ENCODE measurements around the gene PPP1R15A.
"Not testable (repeated sequence)": the region's sequence is repeated elsewhere in the genome, so short reads cannot be mapped to it uniquely, and the experiment has no call there.

PPP1R15A gene

DNA sequence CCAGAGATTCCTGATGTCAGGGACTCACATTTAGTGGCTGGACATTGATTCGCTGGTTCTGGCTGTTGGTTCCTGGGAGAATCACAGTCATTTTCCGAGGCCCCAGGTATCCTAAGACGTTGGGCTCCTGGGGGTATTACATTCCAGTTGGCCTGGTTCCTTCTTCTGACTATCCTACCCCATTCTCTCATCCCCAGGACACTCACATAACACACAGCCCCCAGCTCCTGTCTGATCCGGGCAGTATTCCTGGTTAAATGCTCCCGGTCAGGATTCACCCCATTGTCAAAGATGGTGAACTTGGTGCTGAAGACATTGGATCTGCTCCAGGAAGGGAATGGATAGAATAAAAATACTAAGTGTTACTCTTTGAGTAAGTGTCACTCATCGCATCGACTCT lies 11.5 kb downstream of the PPP1R15A start:
- H3K4me3 ChIP-seq (ENCODE audit: low read length): no peak overlapping the region
- TF ChIP-seq, protein P1, sequence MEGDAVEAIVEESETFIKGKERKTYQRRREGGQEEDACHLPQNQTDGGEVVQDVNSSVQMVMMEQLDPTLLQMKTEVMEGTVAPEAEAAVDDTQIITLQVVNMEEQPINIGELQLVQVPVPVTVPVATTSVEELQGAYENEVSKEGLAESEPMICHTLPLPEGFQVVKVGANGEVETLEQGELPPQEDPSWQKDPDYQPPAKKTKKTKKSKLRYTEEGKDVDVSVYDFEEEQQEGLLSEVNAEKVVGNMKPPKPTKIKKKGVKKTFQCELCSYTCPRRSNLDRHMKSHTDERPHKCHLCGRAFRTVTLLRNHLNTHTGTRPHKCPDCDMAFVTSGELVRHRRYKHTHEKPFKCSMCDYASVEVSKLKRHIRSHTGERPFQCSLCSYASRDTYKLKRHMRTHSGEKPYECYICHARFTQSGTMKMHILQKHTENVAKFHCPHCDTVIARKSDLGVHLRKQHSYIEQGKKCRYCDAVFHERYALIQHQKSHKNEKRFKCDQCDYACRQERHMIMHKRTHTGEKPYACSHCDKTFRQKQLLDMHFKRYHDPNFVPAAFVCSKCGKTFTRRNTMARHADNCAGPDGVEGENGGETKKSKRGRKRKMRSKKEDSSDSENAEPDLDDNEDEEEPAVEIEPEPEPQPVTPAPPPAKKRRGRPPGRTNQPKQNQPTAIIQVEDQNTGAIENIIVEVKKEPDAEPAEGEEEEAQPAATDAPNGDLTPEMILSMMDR (conservative IDR thresholded peaks at IDR 0.05; ENCODE audit: low read length): no peak
- no peak for DNase-seq (ENCODE audit: low read depth)

DNA sequence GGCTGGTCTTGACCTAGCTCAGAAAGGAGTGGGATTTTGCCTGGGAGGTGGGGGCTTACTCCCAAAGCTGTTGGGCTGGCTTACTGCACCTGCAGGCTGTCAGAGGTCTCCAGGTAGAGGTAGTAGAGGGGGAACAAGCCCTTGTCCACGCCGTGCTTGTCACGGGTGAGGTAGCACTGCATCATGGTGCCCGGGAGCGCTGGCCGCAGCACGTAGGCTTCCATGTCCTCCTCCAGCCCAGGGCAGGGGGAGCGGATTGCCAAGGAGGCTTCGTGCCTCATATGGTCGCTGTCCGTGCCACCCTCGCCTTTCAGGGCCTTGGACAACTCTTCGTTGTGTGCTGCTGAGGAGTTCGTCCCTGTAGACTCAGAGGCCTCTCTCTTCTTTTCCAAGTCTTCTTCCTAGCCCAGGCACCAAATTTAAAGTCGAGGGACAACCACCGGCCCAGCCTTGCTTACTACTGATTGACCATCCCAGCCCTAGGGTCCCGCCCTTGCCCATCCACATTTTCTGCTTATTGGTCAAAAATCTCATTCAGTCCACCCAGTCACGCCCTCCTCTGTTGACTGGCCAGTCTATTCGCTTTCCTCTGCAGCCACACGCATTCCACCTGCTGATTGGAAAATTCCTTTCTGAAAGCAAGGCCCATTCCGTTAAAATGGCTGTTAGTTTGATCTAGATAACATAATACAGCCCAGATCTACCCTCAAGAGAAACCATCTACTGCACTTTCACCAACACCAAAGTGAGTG lies 15.8 kb downstream of the PPP1R15A start:
- H3K4me3 ChIP-seq (ENCODE audit: low read length): no peak overlapping the region
- DNase-seq (ENCODE audit: low read depth): no peak
- TF ChIP-seq, protein P1 (conservative IDR thresholded peaks at IDR 0.05; ENCODE audit: low read length): no peak

DNA sequence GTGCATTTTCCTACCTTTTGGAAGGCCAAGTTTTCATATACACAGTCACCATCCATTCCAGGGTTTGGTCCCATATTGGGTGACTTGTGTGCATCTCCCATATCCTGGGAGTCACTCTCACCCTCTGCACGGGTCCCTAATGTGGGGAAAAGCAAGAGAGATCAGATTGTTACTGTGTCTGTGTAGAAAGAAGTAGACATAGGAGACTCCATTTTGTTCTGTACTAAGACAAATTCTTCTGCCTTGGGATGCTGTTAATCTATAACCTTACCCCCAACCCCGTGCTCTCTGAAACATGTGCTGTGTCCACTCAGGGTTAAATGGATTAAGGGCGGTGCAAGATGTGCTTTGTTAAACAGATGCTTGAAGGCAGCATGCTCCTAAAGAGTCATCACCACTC lies 17.3 kb downstream of the PPP1R15A start:
- DNase-seq (ENCODE audit: low read depth); H3K4me3 ChIP-seq (ENCODE audit: low read length): not testable (repeated sequence)

DNA sequence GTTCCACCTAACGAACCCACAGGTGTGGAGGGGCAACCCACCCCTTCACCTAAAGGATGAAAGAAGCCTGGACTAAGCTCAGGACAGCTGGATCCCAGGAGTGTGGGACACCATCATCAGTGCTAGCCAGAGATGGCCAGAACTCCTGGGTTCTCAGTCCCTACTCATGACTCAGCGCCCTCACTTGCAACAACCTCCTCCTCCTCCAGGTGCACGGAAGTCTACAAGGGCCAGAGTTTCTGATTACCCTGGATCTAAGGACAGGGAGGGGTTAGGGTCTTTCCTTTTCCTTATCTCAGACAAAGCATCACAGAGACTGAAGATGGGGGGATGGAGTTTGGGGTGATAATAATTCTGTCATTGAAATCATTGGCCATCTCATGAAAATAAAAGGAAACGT lies 18.3 kb downstream of the PPP1R15A start:
- H3K4me3 ChIP-seq (ENCODE audit: low read length): no peak overlapping the region
- no peak for DNase-seq (ENCODE audit: low read depth)
- TF ChIP-seq, protein P1 (conservative IDR thresholded peaks at IDR 0.05; ENCODE audit: low read length): no peak

DNA sequence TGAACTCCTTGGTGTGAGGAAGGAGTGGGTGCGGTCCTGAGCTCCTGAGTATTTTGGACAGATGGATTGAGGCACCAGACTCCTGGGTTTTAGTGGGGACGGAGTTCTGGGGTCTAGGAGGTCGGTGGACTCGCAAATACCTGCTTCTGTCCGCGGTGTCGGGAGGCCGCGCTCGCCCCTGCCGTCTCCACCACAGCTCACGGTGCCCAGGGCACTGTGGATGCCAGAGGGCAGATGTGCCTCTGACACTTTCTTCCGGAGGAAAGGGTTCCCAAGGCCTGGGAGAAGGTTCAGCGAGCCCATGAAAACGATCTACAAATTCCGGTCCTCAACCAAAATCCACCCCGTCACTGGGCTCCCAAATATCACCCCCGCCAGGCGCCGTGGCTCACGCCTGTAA lies 23.0 kb downstream of the PPP1R15A start:
- DNase-seq (ENCODE audit: low read depth): no peak
- no peak overlapping the region for H3K4me3 ChIP-seq (ENCODE audit: low read length)
- TF ChIP-seq, protein P1 (conservative IDR thresholded peaks at IDR 0.05; ENCODE audit: low read length): no peak

DNA sequence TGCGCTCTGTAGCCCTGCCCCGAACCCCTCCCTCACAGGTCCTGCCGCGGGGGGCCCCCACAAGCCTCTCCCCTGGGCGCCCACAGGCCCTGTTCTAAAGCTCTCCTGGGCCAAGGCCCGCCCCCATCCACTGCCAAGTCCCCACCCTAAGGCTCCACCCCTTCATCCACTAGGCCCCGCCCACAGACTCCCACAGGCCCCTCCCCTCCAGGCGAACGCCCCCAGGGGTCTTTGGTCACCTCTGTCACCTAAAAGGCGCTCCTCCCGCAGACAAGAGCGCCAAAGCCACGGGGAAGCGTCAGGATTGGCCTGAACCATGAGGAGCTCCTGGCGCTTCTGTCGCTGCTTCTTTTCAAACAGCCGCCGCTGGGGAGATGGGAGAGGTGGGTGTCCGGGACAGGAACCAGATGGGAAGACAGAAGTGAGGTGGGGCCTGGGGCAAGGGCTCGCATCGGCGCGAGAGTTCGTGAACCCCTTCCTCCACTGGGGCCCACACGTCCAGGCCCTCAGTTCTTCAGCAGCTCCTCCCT lies 24.0 kb downstream of the PPP1R15A start:
- DNase-seq (ENCODE audit: low read depth): peak; percentile 33
- H3K4me3 ChIP-seq (ENCODE audit: low read length): peak overlapping the region; percentile 39
- TF ChIP-seq, protein P1 (conservative IDR thresholded peaks at IDR 0.05; ENCODE audit: low read length): no peak

DNA sequence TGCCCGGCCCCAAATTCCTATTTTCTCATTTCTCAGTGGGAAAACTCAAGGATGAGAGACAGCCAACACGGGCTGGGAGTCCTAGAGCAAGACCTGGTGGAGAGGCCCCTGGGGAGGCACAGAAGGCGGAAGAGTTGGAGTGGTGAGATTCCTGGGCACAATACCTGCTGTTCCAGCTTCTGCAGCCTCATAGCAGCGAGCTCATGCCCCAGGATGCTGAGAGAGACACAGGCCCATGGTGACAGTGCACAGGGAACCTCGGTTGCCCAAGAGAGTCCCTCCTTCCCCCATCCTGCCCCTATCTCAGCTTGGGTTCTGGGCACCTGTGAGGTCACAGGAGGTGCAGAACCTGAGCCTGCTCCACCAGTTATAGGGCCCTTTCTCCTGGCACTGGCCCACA lies 25.0 kb downstream of the PPP1R15A start:
- DNase-seq (ENCODE audit: low read depth): no peak
- TF ChIP-seq, protein P1 (conservative IDR thresholded peaks at IDR 0.05; ENCODE audit: low read length): no peak
- H3K4me3 ChIP-seq (ENCODE audit: low read length): no peak overlapping the region

DNA sequence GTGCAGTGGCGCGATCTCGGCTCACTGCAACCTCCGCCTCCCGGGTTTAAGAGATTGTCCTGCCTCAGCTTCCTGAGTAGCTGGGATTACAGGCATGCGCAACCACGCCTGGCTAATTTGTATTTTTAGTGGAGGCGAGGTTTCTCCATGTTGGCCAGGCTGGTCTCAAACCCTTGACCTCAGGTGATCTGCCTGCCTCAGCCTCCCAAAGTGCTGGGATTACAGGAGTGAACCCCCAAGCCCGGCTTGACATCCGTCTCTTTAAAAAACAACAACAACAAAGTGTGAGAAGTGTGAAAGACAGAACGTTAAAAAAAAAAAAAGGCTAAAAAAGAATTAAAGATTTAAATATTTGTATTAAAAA lies 27.1 kb downstream of the PPP1R15A start:
- DNase-seq (ENCODE audit: low read depth): not testable (repeated sequence)
- peak overlapping the region; percentile 97 for H3K4me3 ChIP-seq (ENCODE audit: low read length)

All from AG10803 (cell line).